GM12878 (cell line): ENCODE data around the gene C1orf87. TPM values are rescaled to one million over a fixed set of nuclear protein-coding genes. Genes with fewer than 3 reads are reported as not detected.

Experiments
- ATAC-seq: fragments of 200-7000 bp; cut with Tn5 transposase; 3 replicates; pipeline ENCODE4 v1.9.1; 2020; ENCODE audit warnings: mild to moderate bottlenecking, moderate library complexity
- BruUV-seq: library from RNA; stranded (reverse); fragments of 400-500 nt; replicated peaks from 2 replicates; lab custom pipeline; 2021; lab: Mats Ljungman, UMichigan
- CTCF ChIA-PET: fragments of 300-600 bp; sonication (Branson Sonifier 250); formaldehyde crosslinking; extraction: SDS; loops from one replicate; lab custom pipeline; 2021; ENCODE audit warnings: inconsistent platforms; lab: Yijun Ruan, JAX
- POLR2A ChIA-PET: fragments of 350-600 bp; formaldehyde crosslinking; extraction: SDS; loops from one replicate; lab custom pipeline; 2021; ENCODE audit warnings: inconsistent platforms; lab: Charles Lee
- RAD21 ChIA-PET: fragments of 300-600 bp; sonication (Branson Sonifier 250); formaldehyde crosslinking; loops from one replicate; lab custom pipeline; 2023; ENCODE audit warnings: antibody characterized with exemption; ENCODE audit not compliant: unreplicated experiment; lab: Charles Lee
- SMC1A ChIA-PET: fragments of 300-600 bp; sonication (Branson Sonifier 250); formaldehyde crosslinking; loops from one replicate; lab custom pipeline; 2023; ENCODE audit not compliant: unreplicated experiment, uncharacterized antibody; lab: Charles Lee
- DNase-seq: peaks from one replicate; pipeline ENCODE4 v3.0.0-alpha.2; 2011; ENCODE audit warnings: low read depth, low spot score
- FAIRE-seq: peaks from 3 replicates; lab custom pipeline; 2011; peaks lifted over from hg19 to GRCh38; lab: Jason Lieb, UNC
- H2AFZ ChIP-seq: 2 replicates; pipeline ENCODE4 v1.6.0; 2011; ENCODE audit warnings: low read depth, low read length, control low read depth; ENCODE audit not compliant: control insufficient read depth
- H3K27ac ChIP-seq: 2 replicates; pipeline ENCODE4 v1.5.1; 2011; ENCODE audit warnings: control low read depth; ENCODE audit not compliant: control insufficient read depth, insufficient read depth
- H3K27me3 ChIP-seq, 2 experiments: replicated peaks in 1 of 2; 2 replicates each; pipeline versions ENCODE4 v1.6.0 to v1.6.1; 2011; ENCODE audit warnings: low read length in 1 of 2; ENCODE audit not compliant: control insufficient read depth in 2 of 2, insufficient read depth in 2 of 2
- H3K36me3 ChIP-seq, 2 experiments: 2 replicates each; pipeline ENCODE4 v1.5.1; 2011; ENCODE audit warnings: low read length in 1 of 2; ENCODE audit not compliant: control insufficient read depth in 2 of 2, insufficient read depth in 2 of 2
- H3K4me1 ChIP-seq: 2 replicates; pipeline ENCODE4 v1.6.1; 2011; ENCODE audit warnings: mild to moderate bottlenecking, low read length, moderate library complexity, mixed read lengths; ENCODE audit not compliant: control insufficient read depth, insufficient read depth
- H3K4me2 ChIP-seq: 2 replicates; pipeline ENCODE4 v1.6.0; 2011; ENCODE audit warnings: control low read depth; ENCODE audit not compliant: control insufficient read depth, insufficient read depth
- H3K4me3 ChIP-seq: fragments of 200-600 bp; sonication (generic); 2 replicates; pipeline ENCODE4 v1.5.1; 2016
- H3K79me2 ChIP-seq: 2 replicates; pipeline ENCODE4 v1.6.0; 2011; ENCODE audit warnings: low read length; ENCODE audit not compliant: control insufficient read depth, insufficient read depth
- H3K9ac ChIP-seq: 2 replicates; pipeline ENCODE4 v1.8.0; 2011; ENCODE audit warnings: low read length, control low read depth, mixed read lengths; ENCODE audit not compliant: control insufficient read depth, insufficient read depth
- H3K9me3 ChIP-seq: replicated peaks from 3 replicates; pipeline ENCODE4 v1.5.1; 2011; ENCODE audit warnings: mild to moderate bottlenecking, low read length; ENCODE audit not compliant: control insufficient read depth, insufficient read depth
- H4K20me1 ChIP-seq: 2 replicates; pipeline ENCODE4 v1.6.0; 2011; ENCODE audit not compliant: control insufficient read depth, insufficient read depth
- GATAD2B ChIP-seq: fragments of 450-650 bp; conservative IDR thresholded peaks from 2 replicates; pipeline ENCODE4 v1.6.1; 2017; ENCODE audit warnings: low read depth, mild to moderate bottlenecking, moderate library complexity
- RELB ChIP-seq: fragments of 450-650 bp; IDR thresholded peaks from 2 replicates; pipeline ENCODE4 v1.6.1; 2017; ENCODE audit warnings: low read depth, mild to moderate bottlenecking, moderate library complexity
- SMAD1 ChIP-seq: fragments of 450-650 bp; IDR thresholded peaks from 2 replicates; pipeline ENCODE4 v1.6.1; 2018; ENCODE audit warnings: mild to moderate bottlenecking, low read depth; ENCODE audit not compliant: partially characterized antibody
- ZNF384 ChIP-seq: IDR thresholded peaks from 2 replicates; pipeline ENCODE4 v1.6.1; 2012; ENCODE audit warnings: low read depth, mild to moderate bottlenecking, low read length, improper control_type of control experiment, borderline replicate concordance
- in situ Hi-C: fragments of 300-500 bp; cut with MboI; formaldehyde crosslinking; loops from 9 replicates; pipeline ENCODE4 v1.14.3; 2018; ENCODE audit warnings: mixed read lengths
- intact Hi-C: fragments of 100-400 bp; cut with micrococcal nuclease; formaldehyde crosslinking; loops from one replicate; pipeline ENCODE4 v1.14.2; 2022; ENCODE audit not compliant: unreplicated experiment
- polyA plus RNA-seq, 11 experiments: library from polyadenylated mRNA; depleted of rRNA in 4 of 11; unstranded in 6 of 11; stranded (reverse) in 5 of 11; fragments of >200 nt; fragmentation: Nextera tagmentation in 4 of 11; fragmentation: Illumina TruSeq in 1 of 11; extraction: Ambion mirVana in 4 of 11; extraction: Trizol in 1 of 11; gene quantifications; 1 replicate in 1 of 11; 2 replicates in 10 of 11; pipeline versions ENCODE4 v1.2.1 to v1.2.3, GENCODE V29; 2011 to 2016; ENCODE audit warnings: inconsistent platforms in 2 of 11, missing spikeins in 2 of 11, low read depth in 1 of 11
- total RNA-seq, 4 experiments: library from RNA; depleted of rRNA in 3 of 4; stranded (reverse); fragments of >200 nt in 3 of 4; fragmentation: Illumina TruSeq in 1 of 4; extraction: Trizol in 1 of 4; gene quantifications; 2 replicates each; pipeline versions ENCODE4 v1.2.1 to v1.2.3, GENCODE V29; 2013 to 2021
- TF ChIP-seq, protein P1 (sequence below): fragments of 450-650 bp; IDR thresholded peaks from 2 replicates; pipeline ENCODE4 v1.6.1; 2016; ENCODE audit warnings: mild to moderate bottlenecking, moderate library complexity, borderline replicate concordance
- TF ChIP-seq, protein P2 (sequence below): fragments of 450-650 bp; IDR thresholded peaks from 2 replicates; pipeline ENCODE4 v1.6.1; 2016; ENCODE audit warnings: mild to moderate bottlenecking

Gene C1orf87
- total and polyA plus RNA-seq, 10 of the 15 experiments (the other 5 are each of a cell fraction or from before 2014, with no cell fraction given), result not detected

DNA sequence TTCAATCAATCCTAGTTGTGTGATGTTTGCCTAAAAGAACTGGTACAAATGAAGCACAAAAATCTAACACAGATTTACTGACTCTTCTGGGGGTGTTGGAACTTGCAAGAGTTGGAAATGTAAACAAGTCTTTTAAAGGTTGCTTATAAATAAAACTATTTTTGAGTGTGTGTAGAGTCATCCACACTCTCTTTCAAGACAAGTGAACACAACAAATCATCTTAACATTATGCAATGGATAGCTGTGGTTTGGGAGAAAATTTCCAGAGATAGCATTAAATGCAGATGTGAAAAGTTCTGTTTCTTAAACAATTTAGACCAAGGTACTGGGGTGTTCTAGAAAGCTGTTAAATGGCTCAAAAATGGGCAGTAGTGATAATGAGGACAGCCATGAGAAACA lies 28.7 kb downstream of the C1orf87 start:
- Histone ChIP-seq H3K4me3 (no peak overlapping the region), H3K9me3 (no peaks in the 10 kb centered on the region), H3K4me2 (no peak overlapping the region), H3K79me2 (no peaks in the 10 kb centered on the region), H3K4me1 (no peaks in the 10 kb centered on the region), H3K36me3 (no peaks in the 10 kb centered on the region), H3K27ac (no peak overlapping the region), H3K9ac (no peak overlapping the region), H2AFZ (no peak overlapping the region), H4K20me1 (no peaks in the 10 kb centered on the region), H3K27me3 (no peaks in the 10 kb centered on the region)
- ChIA-PET SMC1A (no interaction called here), RAD21 (no interaction called here), POLR2A (no interaction called here), CTCF (no interaction called here)
- TF ChIP-seq, protein P1, sequence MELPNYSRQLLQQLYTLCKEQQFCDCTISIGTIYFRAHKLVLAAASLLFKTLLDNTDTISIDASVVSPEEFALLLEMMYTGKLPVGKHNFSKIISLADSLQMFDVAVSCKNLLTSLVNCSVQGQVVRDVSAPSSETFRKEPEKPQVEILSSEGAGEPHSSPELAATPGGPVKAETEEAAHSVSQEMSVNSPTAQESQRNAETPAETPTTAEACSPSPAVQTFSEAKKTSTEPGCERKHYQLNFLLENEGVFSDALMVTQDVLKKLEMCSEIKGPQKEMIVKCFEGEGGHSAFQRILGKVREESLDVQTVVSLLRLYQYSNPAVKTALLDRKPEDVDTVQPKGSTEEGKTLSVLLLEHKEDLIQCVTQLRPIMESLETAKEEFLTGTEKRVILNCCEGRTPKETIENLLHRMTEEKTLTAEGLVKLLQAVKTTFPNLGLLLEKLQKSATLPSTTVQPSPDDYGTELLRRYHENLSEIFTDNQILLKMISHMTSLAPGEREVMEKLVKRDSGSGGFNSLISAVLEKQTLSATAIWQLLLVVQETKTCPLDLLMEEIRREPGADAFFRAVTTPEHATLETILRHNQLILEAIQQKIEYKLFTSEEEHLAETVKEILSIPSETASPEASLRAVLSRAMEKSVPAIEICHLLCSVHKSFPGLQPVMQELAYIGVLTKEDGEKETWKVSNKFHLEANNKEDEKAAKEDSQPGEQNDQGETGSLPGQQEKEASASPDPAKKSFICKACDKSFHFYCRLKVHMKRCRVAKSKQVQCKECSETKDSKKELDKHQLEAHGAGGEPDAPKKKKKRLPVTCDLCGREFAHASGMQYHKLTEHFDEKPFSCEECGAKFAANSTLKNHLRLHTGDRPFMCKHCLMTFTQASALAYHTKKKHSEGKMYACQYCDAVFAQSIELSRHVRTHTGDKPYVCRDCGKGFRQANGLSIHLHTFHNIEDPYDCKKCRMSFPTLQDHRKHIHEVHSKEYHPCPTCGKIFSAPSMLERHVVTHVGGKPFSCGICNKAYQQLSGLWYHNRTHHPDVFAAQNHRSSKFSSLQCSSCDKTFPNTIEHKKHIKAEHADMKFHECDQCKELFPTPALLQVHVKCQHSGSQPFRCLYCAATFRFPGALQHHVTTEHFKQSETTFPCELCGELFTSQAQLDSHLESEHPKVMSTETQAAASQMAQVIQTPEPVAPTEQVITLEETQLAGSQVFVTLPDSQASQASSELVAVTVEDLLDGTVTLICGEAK, result no peak
- no peak for TF ChIP-seq RELB
- no peak for TF ChIP-seq ZNF384
- TF ChIP-seq GATAD2B, result no peak
- TF ChIP-seq, protein P2, sequence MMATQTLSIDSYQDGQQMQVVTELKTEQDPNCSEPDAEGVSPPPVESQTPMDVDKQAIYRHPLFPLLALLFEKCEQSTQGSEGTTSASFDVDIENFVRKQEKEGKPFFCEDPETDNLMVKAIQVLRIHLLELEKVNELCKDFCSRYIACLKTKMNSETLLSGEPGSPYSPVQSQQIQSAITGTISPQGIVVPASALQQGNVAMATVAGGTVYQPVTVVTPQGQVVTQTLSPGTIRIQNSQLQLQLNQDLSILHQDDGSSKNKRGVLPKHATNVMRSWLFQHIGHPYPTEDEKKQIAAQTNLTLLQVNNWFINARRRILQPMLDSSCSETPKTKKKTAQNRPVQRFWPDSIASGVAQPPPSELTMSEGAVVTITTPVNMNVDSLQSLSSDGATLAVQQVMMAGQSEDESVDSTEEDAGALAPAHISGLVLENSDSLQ, result no peak
- TF ChIP-seq SMAD1, result no peak
- ATAC-seq (no peak), FAIRE-seq (no peak), DNase-seq (no peak)
- intact Hi-C loops (no loop called here), in situ Hi-C loops (no loop called here)
- no TSS peak for BruUV-seq
